Thoracic aorta (tissue), 2 donors: ENCODE measurements around the gene SEZ6. TPM values are rescaled to one million over a fixed set of nuclear protein-coding genes. Genes with fewer than 3 reads are reported as not detected.

Experiments
- ATAC-seq: fragments of 150-250 bp; one replicate; pipeline ENCODE4 v1.8.0; 2017; ENCODE audit warnings: low read depth; ENCODE audit not compliant: insufficient number of reproducible peaks, low FRiP score
- DNase-seq: peaks from one replicate; pipeline ENCODE4 v3.0.0-alpha.2; 2020; ENCODE audit warnings: low spot score
- H3K27ac ChIP-seq, 2 donors: fragments of 200-600 bp; sonication (generic); 1 replicate in 1 of 2; 2 replicates in 1 of 2; pipeline ENCODE4 v1.5.1; 2016; ENCODE audit warnings: mild to moderate bottlenecking in 2 of 2, moderate library complexity in 2 of 2
- H3K27me3 ChIP-seq: fragments of 200-600 bp; sonication (generic); replicated peaks from 2 replicates; pipeline ENCODE4 v1.6.0; 2016; ENCODE audit warnings: mild to moderate bottlenecking; ENCODE audit not compliant: insufficient read depth
- H3K36me3 ChIP-seq: fragments of 200-600 bp; sonication (generic); one replicate; pipeline ENCODE4 v1.5.1; 2016
- H3K4me1 ChIP-seq, 2 donors: fragments of 200-600 bp; sonication (generic); 1 replicate in 1 of 2; 2 replicates in 1 of 2; pipeline versions ENCODE4 v1.5.1 to v1.6.0; 2016; ENCODE audit warnings: low read depth in 2 of 2, mild to moderate bottlenecking in 1 of 2; ENCODE audit not compliant: control insufficient read depth in 1 of 2
- H3K4me3 ChIP-seq: fragments of 200-600 bp; sonication (generic); 2 replicates; pipeline ENCODE4 v1.5.1; 2016; ENCODE audit warnings: mild to moderate bottlenecking
- H3K9me3 ChIP-seq: fragments of 200-600 bp; sonication (generic); 2 replicates; pipeline ENCODE4 v1.5.1; 2016
- total RNA-seq, 2 donors: library from RNA; depleted of rRNA; stranded (reverse); fragments of >200 nt; gene quantifications; one replicate each; pipeline versions ENCODE4 v1.1.0 to v1.2.3, GENCODE V29; 2016
- TF ChIP-seq, protein P1 (sequence below): fragments of 200-600 bp; sonication (generic); IDR thresholded peaks from one replicate; pipeline ENCODE4 v1.5.1; 2019; ENCODE audit warnings: antibody characterized with exemption

The SEZ6 gene
- total RNA-seq, 2 donors from 2014 or later, result not detected

DNA sequence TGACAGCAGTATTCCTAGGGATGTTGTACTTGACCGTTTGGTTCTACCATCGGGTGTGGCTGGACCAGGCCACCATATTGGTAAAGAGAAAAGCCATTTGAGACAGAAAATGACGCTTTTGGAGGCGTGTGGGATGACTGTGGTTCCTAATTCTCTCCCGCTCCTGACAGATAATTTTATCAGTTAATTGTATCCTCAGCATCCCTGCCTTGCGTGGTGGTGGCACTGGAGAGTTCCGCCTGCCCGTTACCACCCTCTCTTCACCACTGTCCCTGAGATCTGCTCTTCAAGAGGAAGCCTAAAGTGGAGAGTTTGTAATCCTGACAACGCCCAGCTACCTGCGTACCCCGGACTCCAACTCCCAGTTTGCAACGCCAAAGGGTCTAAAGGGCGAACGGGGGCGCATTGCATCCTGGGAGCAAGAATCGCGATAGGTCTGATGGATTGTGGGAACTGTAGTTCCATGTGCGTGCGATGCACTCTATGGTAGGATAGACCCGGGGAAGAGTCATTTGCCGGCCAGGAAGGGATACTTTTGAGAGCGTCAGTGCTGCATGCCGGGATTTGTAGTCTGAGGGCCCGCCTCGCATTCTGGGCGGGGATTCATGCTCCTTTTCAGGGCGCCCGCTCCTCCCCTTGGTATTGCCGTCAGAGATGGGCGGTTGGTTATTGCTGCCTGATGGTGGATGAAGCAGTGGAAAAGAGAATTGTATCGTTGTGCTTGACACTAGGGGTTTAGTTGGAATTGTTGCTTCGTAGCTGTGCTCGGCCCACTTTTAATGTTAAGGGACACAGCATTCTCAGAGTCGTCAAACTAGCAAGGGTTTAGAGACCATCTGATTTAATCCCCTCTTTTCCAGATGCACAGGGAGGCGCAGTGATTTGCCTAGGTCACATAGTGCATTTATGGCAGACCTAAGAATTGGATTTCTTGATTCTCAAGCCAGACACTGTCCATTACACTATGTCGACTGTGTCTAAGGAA is 53.5 kb downstream of the SEZ6 start:
- DNase-seq (peak; percentile 97), ATAC-seq (peak; percentile 95)
- no peaks in the 10 kb centered on the region for H3K36me3 ChIP-seq
- H3K9me3 ChIP-seq, result no peaks in the 10 kb centered on the region
- peaks cover 11 to 24% of the 10 kb centered on the region in 2 donors for H3K4me1 ChIP-seq
- H3K4me3 ChIP-seq, result peak overlapping the region; percentile 76
- TF ChIP-seq, protein P1, sequence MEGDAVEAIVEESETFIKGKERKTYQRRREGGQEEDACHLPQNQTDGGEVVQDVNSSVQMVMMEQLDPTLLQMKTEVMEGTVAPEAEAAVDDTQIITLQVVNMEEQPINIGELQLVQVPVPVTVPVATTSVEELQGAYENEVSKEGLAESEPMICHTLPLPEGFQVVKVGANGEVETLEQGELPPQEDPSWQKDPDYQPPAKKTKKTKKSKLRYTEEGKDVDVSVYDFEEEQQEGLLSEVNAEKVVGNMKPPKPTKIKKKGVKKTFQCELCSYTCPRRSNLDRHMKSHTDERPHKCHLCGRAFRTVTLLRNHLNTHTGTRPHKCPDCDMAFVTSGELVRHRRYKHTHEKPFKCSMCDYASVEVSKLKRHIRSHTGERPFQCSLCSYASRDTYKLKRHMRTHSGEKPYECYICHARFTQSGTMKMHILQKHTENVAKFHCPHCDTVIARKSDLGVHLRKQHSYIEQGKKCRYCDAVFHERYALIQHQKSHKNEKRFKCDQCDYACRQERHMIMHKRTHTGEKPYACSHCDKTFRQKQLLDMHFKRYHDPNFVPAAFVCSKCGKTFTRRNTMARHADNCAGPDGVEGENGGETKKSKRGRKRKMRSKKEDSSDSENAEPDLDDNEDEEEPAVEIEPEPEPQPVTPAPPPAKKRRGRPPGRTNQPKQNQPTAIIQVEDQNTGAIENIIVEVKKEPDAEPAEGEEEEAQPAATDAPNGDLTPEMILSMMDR, result no peak
- peak overlapping the region; percentile 95 to 96 for H3K27ac ChIP-seq
- H3K27me3 ChIP-seq, result no peaks in the 10 kb centered on the region

GRCh38 chr17:28951428-28951990 is 54.3 kb downstream of the SEZ6 start, which contains the start of gene PHF12:
Gene PHF12, minus strand, starts transcription at chr17:28951518. Its CDS starts 558 bp downstream, at chr17:28950960.
- Histone ChIP-seq H3K27ac (peak within 1 kb of the TSS; percentile 95 to 96), H3K9me3 (no peaks in the 10 kb centered on the region), H3K36me3 (no peaks in the 10 kb centered on the region), H3K27me3 (no peaks in the 10 kb centered on the region), H3K4me1 (peaks cover 16 to 30% of the 10 kb centered on the region in 2 donors), H3K4me3 (peak within 1 kb of the TSS; percentile 87)
- peak; percentile 99 for DNase-seq
- TF ChIP-seq, protein P1, result no peak
- ATAC-seq, result peak; percentile 87

DNA sequence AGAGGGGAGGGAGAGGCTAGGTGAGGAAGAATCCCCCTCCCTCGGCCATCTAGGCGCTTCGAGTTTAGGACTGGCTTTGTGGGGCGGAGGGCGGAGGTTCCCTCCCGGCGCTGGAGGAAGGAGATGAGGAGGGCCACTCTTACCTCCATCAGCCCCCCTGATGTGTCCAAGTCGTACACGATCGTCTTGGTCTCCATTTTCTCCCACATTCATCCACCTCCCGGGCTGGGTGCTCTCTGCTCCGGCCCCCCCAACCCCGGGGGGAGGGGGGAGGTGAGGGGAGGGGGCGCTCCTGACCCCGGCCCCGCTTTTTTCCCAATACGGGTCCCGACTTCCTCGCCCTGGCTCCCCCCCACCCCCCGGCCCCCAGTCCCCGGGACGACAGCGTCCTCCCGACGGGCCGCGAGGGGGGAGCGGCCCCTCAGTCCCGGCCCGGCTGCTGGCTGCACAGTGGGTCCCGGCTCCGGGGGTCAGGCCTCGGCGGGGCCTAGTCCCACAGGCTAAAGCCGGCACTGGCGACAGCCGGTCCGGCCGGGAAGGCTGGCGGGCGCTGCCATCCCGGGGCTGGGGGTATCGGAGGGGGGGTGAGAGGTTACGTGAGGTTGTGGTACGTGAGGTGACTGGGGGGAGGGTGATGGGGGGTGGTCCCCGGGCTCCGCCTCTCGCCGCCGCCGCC is 54.9 kb downstream of the SEZ6 start:
- DNase-seq (no peak), ATAC-seq (no peak)
- peak overlapping the region; percentile 81 for H3K27ac ChIP-seq
- TF ChIP-seq, protein P1, result no peak
- H3K4me3 ChIP-seq, result peak overlapping the region; percentile 87
- no peaks in the 10 kb centered on the region for H3K27me3 ChIP-seq
- H3K4me1 ChIP-seq, result peaks cover 17 to 36% of the 10 kb centered on the region in 2 donors
- H3K36me3 ChIP-seq, result no peaks in the 10 kb centered on the region
- no peaks in the 10 kb centered on the region for H3K9me3 ChIP-seq

DNA sequence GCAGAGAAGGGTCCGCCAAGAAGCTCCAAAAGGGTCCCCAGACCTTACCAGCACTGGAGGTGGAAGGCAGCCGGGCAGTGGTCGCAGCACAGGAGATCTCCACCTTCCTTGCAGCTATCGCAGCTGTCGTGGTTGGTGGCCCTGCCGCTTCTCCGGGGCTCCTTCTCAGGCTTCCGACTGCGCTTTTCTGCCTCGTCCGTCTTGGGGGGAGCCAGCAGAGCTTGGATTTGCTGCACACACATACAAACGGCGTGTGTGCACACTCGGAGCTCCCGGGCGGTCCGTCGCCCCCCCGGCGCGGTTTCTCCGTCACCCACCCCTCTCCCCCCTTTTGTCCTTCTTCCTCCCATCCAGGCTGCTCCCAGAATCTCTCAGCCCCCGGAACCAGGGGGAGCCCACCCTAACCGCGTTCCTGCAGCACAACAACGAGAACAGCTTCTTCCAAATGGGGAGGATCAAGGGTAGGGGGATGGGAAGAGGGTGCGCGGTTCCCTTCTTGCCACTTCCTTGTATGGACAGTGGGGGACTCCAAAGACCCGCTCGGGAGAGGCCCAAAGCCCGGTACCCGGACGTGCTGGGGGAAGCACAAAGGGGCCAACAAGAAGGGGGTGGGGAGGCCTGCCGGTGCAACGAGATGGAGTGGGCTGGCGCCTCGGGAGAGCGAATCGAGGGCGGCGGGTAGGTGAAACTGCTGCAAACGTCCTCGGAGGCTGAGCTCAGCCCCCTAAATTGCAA is 55.6 kb downstream of the SEZ6 start:
- Histone ChIP-seq H3K9me3 (no peaks in the 10 kb centered on the region), H3K27ac (peak overlapping the region; percentile 81), H3K27me3 (no peaks in the 10 kb centered on the region), H3K36me3 (no peaks in the 10 kb centered on the region), H3K4me3 (peak overlapping the region; percentile 87), H3K4me1 (peaks cover 17 to 43% of the 10 kb centered on the region in 2 donors)
- TF ChIP-seq, protein P1, result no peak
- ATAC-seq (no peak), DNase-seq (no peak)
